Effector memory CD8-positive, alpha-beta T cell (primary cell): ENCODE data around the gene KIFC3.
A peak's percentile ranks its signal among the peaks of the same experiment; 100 is the strongest.
"Not testable (repeated sequence)": the region's sequence is repeated elsewhere in the genome, so short reads cannot be mapped to it uniquely, and the experiment has no call there.

Source experiments
- ATAC-seq: fragments of 150-1000 bp; cut with Tn5 transposase; replicated peaks from 2 replicates; pipeline ENCODE4 v1.10.0; 2021; ENCODE audit warnings: mild to moderate bottlenecking, moderate library complexity
- DNase-seq, 3 experiments: peaks; one replicate each; pipeline ENCODE4 v3.0.0; 2021
- H3K27ac Mint-ChIP-seq, 2 donors: one replicate each; pipeline ENCODE4 v1.8.0; 2022; ENCODE audit warnings: mild to moderate bottlenecking in 2 of 2, mixed read lengths in 2 of 2, moderate library complexity in 2 of 2
- H3K27me3 Mint-ChIP-seq, 2 donors: one replicate each; pipeline ENCODE4 v1.8.0; 2022; ENCODE audit warnings: mixed read lengths in 2 of 2
- H3K36me3 Mint-ChIP-seq: one replicate; pipeline ENCODE4 v1.8.0; 2022; ENCODE audit warnings: mild to moderate bottlenecking, moderate library complexity, mixed read lengths; ENCODE audit not compliant: insufficient read depth
- H3K4me1 Mint-ChIP-seq, 2 donors: one replicate each; pipeline ENCODE4 v1.8.0; 2022; ENCODE audit warnings: low read depth in 2 of 2, mixed read lengths in 2 of 2
- H3K4me3 Mint-ChIP-seq, 2 donors: one replicate each; pipeline ENCODE4 v1.8.0; 2022; ENCODE audit warnings: mild to moderate bottlenecking in 2 of 2, mixed read lengths in 2 of 2, moderate library complexity in 2 of 2
- H3K9me3 Mint-ChIP-seq, 2 donors: one replicate each; pipeline ENCODE4 v1.8.0; 2022; ENCODE audit warnings: mixed read lengths in 2 of 2

The KIFC3 gene

GRCh38 chr16:57783116-57783515, 19.2 kb downstream of the KIFC3 start:
- H3K4me3 Mint-ChIP-seq: no peak overlapping the region
- no peak overlapping the region for H3K27ac Mint-ChIP-seq
- ATAC-seq (no peak), DNase-seq (no peak)
- H3K36me3 Mint-ChIP-seq: no peaks in the 10 kb centered on the region
- no peaks in the 10 kb centered on the region for H3K4me1 Mint-ChIP-seq
- H3K27me3 Mint-ChIP-seq: no peaks in the 10 kb centered on the region
- H3K9me3 Mint-ChIP-seq: no peaks in the 10 kb centered on the region

- DNase-seq, H3K27me3 Mint-ChIP-seq, H3K27ac Mint-ChIP-seq, H3K4me1 Mint-ChIP-seq, H3K9me3 Mint-ChIP-seq, H3K4me3 Mint-ChIP-seq, ATAC-seq, H3K36me3 Mint-ChIP-seq: not testable (repeated sequence)
These were observed 19.7 kb downstream of the KIFC3 start for GRCh38 chr16:57782607-57783055.

- ATAC-seq (no peak), DNase-seq (no peak)
- Mint-ChIP-seq H3K36me3 (no peaks in the 10 kb centered on the region), H3K4me1 (no peaks in the 10 kb centered on the region), H3K27me3 (no peaks in the 10 kb centered on the region), H3K27ac (no peak overlapping the region), H3K4me3 (no peak overlapping the region), H3K9me3 (no peaks in the 10 kb centered on the region)
These were observed 20.3 kb downstream of the KIFC3 start for GRCh38 chr16:57781741-57782606.

- no peak overlapping the region for H3K4me3 Mint-ChIP-seq
- ATAC-seq: no peak
- no peaks in the 10 kb centered on the region for H3K27me3 Mint-ChIP-seq
- no peaks in the 10 kb centered on the region for H3K4me1 Mint-ChIP-seq
- no peaks in the 10 kb centered on the region for H3K9me3 Mint-ChIP-seq
- DNase-seq: no peak
- H3K27ac Mint-ChIP-seq: peak overlapping the region in 1 of 2 donors; percentile 78
- no peaks in the 10 kb centered on the region for H3K36me3 Mint-ChIP-seq
These were observed 20.9 kb downstream of the KIFC3 start for GRCh38 chr16:57781349-57781740.

GRCh38 chr16:57779836-57780235, 22.5 kb downstream of the KIFC3 start:
- not testable (repeated sequence) for H3K27me3 Mint-ChIP-seq, H3K4me1 Mint-ChIP-seq, H3K9me3 Mint-ChIP-seq, H3K27ac Mint-ChIP-seq, H3K4me3 Mint-ChIP-seq, ATAC-seq, H3K36me3 Mint-ChIP-seq, DNase-seq

- H3K4me1 Mint-ChIP-seq: no peaks in the 10 kb centered on the region
- H3K9me3 Mint-ChIP-seq: no peaks in the 10 kb centered on the region
- no peaks in the 10 kb centered on the region for H3K27me3 Mint-ChIP-seq
- ATAC-seq (no peak), DNase-seq (no peak)
- peak overlapping the region in 1 of 2 donors; percentile 14 for H3K27ac Mint-ChIP-seq
- no peak overlapping the region for H3K4me3 Mint-ChIP-seq
- H3K36me3 Mint-ChIP-seq: no peaks in the 10 kb centered on the region
These were observed 23.6 kb downstream of the KIFC3 start for GRCh38 chr16:57778658-57779057.

- H3K9me3 Mint-ChIP-seq: no peaks in the 10 kb centered on the region
- no peak for DNase-seq
- peak overlapping the region in 1 of 2 donors; percentile 49 for H3K27ac Mint-ChIP-seq
- ATAC-seq: no peak
- no peak overlapping the region for H3K4me3 Mint-ChIP-seq
- H3K27me3 Mint-ChIP-seq: no peaks in the 10 kb centered on the region
- H3K36me3 Mint-ChIP-seq: no peaks in the 10 kb centered on the region
- no peaks in the 10 kb centered on the region for H3K4me1 Mint-ChIP-seq
These were observed 26.4 kb downstream of the KIFC3 start for GRCh38 chr16:57775661-57776469.

GRCh38 chr16:57774705-57775285, 27.5 kb downstream of the KIFC3 start:
- no peak for ATAC-seq
- H3K27me3 Mint-ChIP-seq: no peaks in the 10 kb centered on the region
- no peak overlapping the region for H3K4me3 Mint-ChIP-seq
- no peaks in the 10 kb centered on the region for H3K36me3 Mint-ChIP-seq
- no peak for DNase-seq
- H3K27ac Mint-ChIP-seq: no peak overlapping the region
- no peaks in the 10 kb centered on the region for H3K9me3 Mint-ChIP-seq
- H3K4me1 Mint-ChIP-seq: no peaks in the 10 kb centered on the region

GRCh38 chr16:57773655-57774295, 28.5 kb downstream of the KIFC3 start:
- Mint-ChIP-seq H3K27ac (no peak overlapping the region), H3K4me3 (no peak overlapping the region), H3K27me3 (no peaks in the 10 kb centered on the region), H3K9me3 (no peaks in the 10 kb centered on the region), H3K4me1 (no peaks in the 10 kb centered on the region), H3K36me3 (no peaks in the 10 kb centered on the region)
- ATAC-seq: no peak
- no peak for DNase-seq

- H3K4me3 Mint-ChIP-seq: no peak overlapping the region
- no peaks in the 10 kb centered on the region for H3K36me3 Mint-ChIP-seq
- no peaks in the 10 kb centered on the region for H3K9me3 Mint-ChIP-seq
- no peaks in the 10 kb centered on the region for H3K27me3 Mint-ChIP-seq
- no peak for DNase-seq
- ATAC-seq: no peak
- H3K27ac Mint-ChIP-seq: no peak overlapping the region
- H3K4me1 Mint-ChIP-seq: no peaks in the 10 kb centered on the region
These were observed 29.3 kb downstream of the KIFC3 start for GRCh38 chr16:57773019-57773418.

- H3K4me1 Mint-ChIP-seq: no peaks in the 10 kb centered on the region
- ATAC-seq: no peak
- H3K4me3 Mint-ChIP-seq: no peak overlapping the region
- no peaks in the 10 kb centered on the region for H3K9me3 Mint-ChIP-seq
- H3K36me3 Mint-ChIP-seq: no peaks in the 10 kb centered on the region
- no peaks in the 10 kb centered on the region for H3K27me3 Mint-ChIP-seq
- DNase-seq: no peak
- H3K27ac Mint-ChIP-seq: peak overlapping the region in 1 of 2 donors; percentile 75
These were observed 31.0 kb downstream of the KIFC3 start for GRCh38 chr16:57771141-57771785.

GRCh38 chr16:57770361-57770760, 31.9 kb downstream of the KIFC3 start:
- no peak overlapping the region for H3K4me3 Mint-ChIP-seq
- H3K27me3 Mint-ChIP-seq: no peaks in the 10 kb centered on the region
- ATAC-seq (no peak), DNase-seq (no peak)
- H3K9me3 Mint-ChIP-seq: no peaks in the 10 kb centered on the region
- no peaks in the 10 kb centered on the region for H3K4me1 Mint-ChIP-seq
- peak overlapping the region in 1 of 2 donors; percentile 17 for H3K27ac Mint-ChIP-seq
- H3K36me3 Mint-ChIP-seq: no peaks in the 10 kb centered on the region
